ENCODE measurements around the gene NYNRIN. TPM values are rescaled to one million over a fixed set of nuclear protein-coding genes. Genes with fewer than 3 reads are reported as not detected.

The NYNRIN gene
- polyA plus RNA-seq, 1 donor from 2014 or later, result 5.7 TPM

GRCh38 chr14:24422261-24422660 is 23.5 kb downstream of the NYNRIN start:
- Histone ChIP-seq H3K9me3 (ENCODE audit: low read length) (no peaks in the 10 kb centered on the region), H3K9me2 (ENCODE audit: insufficient read depth, low read length) (no peaks in the 10 kb centered on the region), H3K79me2 (replicated peaks; ENCODE audit: insufficient read depth, low read length) (no peaks in the 10 kb centered on the region), H3K27me3 (ENCODE audit: insufficient read depth, low read depth, low read length) (no peaks in the 10 kb centered on the region), H3K36me3 (ENCODE audit: insufficient read depth, low read length) (no peaks in the 10 kb centered on the region), H3K4me2 (ENCODE audit: low read length) (no peak overlapping the region), H3F3A (ENCODE audit: insufficient read depth, low read length, poor library complexity, severe bottlenecking) (no peaks in the 10 kb centered on the region), H3K9ac (ENCODE audit: low read length) (no peak overlapping the region), H2AFZ (ENCODE audit: low read depth, low read length) (no peak overlapping the region), H3K4me3 (ENCODE audit: low read length) (no peak overlapping the region), H4K20me1 (ENCODE audit: insufficient read depth) (no peaks in the 10 kb centered on the region), H3K27ac (ENCODE audit: low read length) (no peak overlapping the region)
- TF ChIP-seq TAF1 (IDR thresholded peaks at IDR 0.05; ENCODE audit: low read depth), result no peak
- TF ChIP-seq REST (IDR thresholded peaks at IDR 0.05; ENCODE audit: borderline replicate concordance), result no peak
- no peak for TF ChIP-seq RAD21 (conservative IDR thresholded peaks at IDR 0.05)
- TF ChIP-seq MXI1 (conservative IDR thresholded peaks at IDR 0.05; ENCODE audit: poor library complexity, severe bottlenecking), result no peak
- no peak for TF ChIP-seq EZH2 (IDR thresholded peaks at IDR 0.05; ENCODE audit: borderline replicate concordance, insufficient read depth, low read length, poor library complexity, severe bottlenecking)
- TF ChIP-seq POLR2AphosphoS5 (IDR thresholded peaks at IDR 0.05), result no peak
- TF ChIP-seq SMC3 (conservative IDR thresholded peaks at IDR 0.05; ENCODE audit: poor library complexity), result no peak
- no peak for TF ChIP-seq CTCF (IDR thresholded peaks at IDR 0.05; ENCODE audit: poor library complexity, severe bottlenecking)
- no peak for TF ChIP-seq EP300 (conservative IDR thresholded peaks at IDR 0.05; ENCODE audit: poor library complexity, severe bottlenecking)

- TF ChIP-seq RAD21 (conservative IDR thresholded peaks at IDR 0.05) (no peak), EZH2 (IDR thresholded peaks at IDR 0.05; ENCODE audit: borderline replicate concordance, insufficient read depth, low read length, poor library complexity, severe bottlenecking) (no peak), TAF1 (IDR thresholded peaks at IDR 0.05; ENCODE audit: low read depth) (no peak)
- Histone ChIP-seq H3K79me2 (replicated peaks; ENCODE audit: insufficient read depth, low read length) (no peaks in the 10 kb centered on the region), H3K9ac (ENCODE audit: low read length) (no peak overlapping the region), H3K27ac (ENCODE audit: low read length) (no peak overlapping the region), H3K27me3 (ENCODE audit: insufficient read depth, low read depth, low read length) (no peaks in the 10 kb centered on the region), H3K4me3 (ENCODE audit: low read length) (no peak overlapping the region), H3K9me2 (ENCODE audit: insufficient read depth, low read length) (no peaks in the 10 kb centered on the region), H2AFZ (ENCODE audit: low read depth, low read length) (no peak overlapping the region), H4K20me1 (ENCODE audit: insufficient read depth) (no peaks in the 10 kb centered on the region), H3K4me2 (ENCODE audit: low read length) (no peak overlapping the region), H3K9me3 (ENCODE audit: low read length) (no peaks in the 10 kb centered on the region), H3K36me3 (ENCODE audit: insufficient read depth, low read length) (no peaks in the 10 kb centered on the region), H3F3A (ENCODE audit: insufficient read depth, low read length, poor library complexity, severe bottlenecking) (no peaks in the 10 kb centered on the region)
Measured at GRCh38 chr14:24422694-24423601, 24.1 kb downstream of the NYNRIN start.

Data from neural cell (in vitro differentiated cells).